GM19193 (cell line): ENCODE data around the gene SLC10A7.

Experiments
- POLR2A ChIP-seq: IDR thresholded peaks from 4 replicates; pipeline ENCODE4 v1.6.1; 2011; ENCODE audit not compliant: insufficient read depth, insufficient read length; ENCODE audit errors: extremely low read depth

Gene SLC10A7

GRCh38 chr4:146521541-146522097, at the start of gene SLC10A7:
SLC10A7 (minus strand) TSS chr4:146521940; CDS start chr4:146521717, 223 bp downstream.
- peak; percentile 27 for TF ChIP-seq POLR2A

- TF ChIP-seq POLR2A: no peak
Measured at GRCh38 chr4:146567396-146567795, 45.7 kb upstream of the SLC10A7 start.

GRCh38 chr4:146564492-146564891, 42.8 kb upstream of the SLC10A7 start:
- no peak for TF ChIP-seq POLR2A

- no peak for TF ChIP-seq POLR2A
Measured at GRCh38 chr4:146550161-146550560, 28.4 kb upstream of the SLC10A7 start.

GRCh38 chr4:146548443-146548842, 26.7 kb upstream of the SLC10A7 start:
- TF ChIP-seq POLR2A: no peak

- no peak for TF ChIP-seq POLR2A
Measured at GRCh38 chr4:146545102-146545501, 23.4 kb upstream of the SLC10A7 start.

GRCh38 chr4:146534178-146534577, 12.4 kb upstream of the SLC10A7 start:
- TF ChIP-seq POLR2A: no peak

GRCh38 chr4:146525754-146526153, 4.0 kb upstream of the SLC10A7 start:
- no peak for TF ChIP-seq POLR2A

GRCh38 chr4:146524663-146525062, 2.9 kb upstream of the SLC10A7 start:
- no peak for TF ChIP-seq POLR2A

- no peak for TF ChIP-seq POLR2A
Measured at GRCh38 chr4:146522869-146523205, 1.1 kb upstream of the SLC10A7 start.

GRCh38 chr4:146522098-146522868, 543 bp upstream of the SLC10A7 start:
- no peak for TF ChIP-seq POLR2A

GRCh38 chr4:146520896-146521540, 722 bp downstream of the SLC10A7 start:
- TF ChIP-seq POLR2A: no peak

GRCh38 chr4:146514651-146515357, 6.9 kb downstream of the SLC10A7 start:
- no peak for TF ChIP-seq POLR2A

- TF ChIP-seq POLR2A: no peak
Measured at GRCh38 chr4:146513548-146513947, 8.2 kb downstream of the SLC10A7 start.

- TF ChIP-seq POLR2A: no peak
Measured at GRCh38 chr4:146511381-146511780, 10.4 kb downstream of the SLC10A7 start.

GRCh38 chr4:146510942-146511341, 10.8 kb downstream of the SLC10A7 start:
- no peak for TF ChIP-seq POLR2A

- TF ChIP-seq POLR2A: no peak
Measured at GRCh38 chr4:146508229-146508939, 13.4 kb downstream of the SLC10A7 start.
